GM12874 (cell line): ENCODE results near the gene LEF1.
A peak's percentile ranks its signal among the peaks of the same experiment; 100 is the strongest.

Source experiments
- TF ChIP-seq, protein P1 (sequence below): IDR thresholded peaks from 2 replicates; pipeline ENCODE4 v1.5.1; 2011; ENCODE audit warnings: low read depth, mild to moderate bottlenecking, control low read depth, low read length, moderate library complexity; ENCODE audit not compliant: insufficient read depth

Gene LEF1

DNA sequence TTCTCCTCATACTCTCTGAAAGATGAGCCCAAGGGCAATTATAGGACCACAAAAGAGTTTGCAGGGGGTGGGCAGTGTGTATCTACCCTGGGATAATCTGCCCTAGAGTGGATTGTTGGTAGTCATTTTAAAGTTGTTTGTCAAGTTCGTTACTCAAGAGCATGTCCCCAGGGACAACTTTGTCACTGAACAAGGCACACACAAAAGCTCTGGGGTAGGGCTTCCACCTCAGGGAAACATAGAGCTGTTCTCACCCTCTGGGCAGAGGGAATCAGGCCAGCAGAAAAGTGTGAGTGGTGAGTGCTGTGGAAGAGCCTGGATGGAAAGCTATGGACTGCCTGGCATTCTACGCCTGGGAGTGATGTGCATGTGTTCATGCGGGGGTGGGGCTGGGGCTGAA lies 23.3 kb upstream of the LEF1 start:
- TF ChIP-seq, protein P1, sequence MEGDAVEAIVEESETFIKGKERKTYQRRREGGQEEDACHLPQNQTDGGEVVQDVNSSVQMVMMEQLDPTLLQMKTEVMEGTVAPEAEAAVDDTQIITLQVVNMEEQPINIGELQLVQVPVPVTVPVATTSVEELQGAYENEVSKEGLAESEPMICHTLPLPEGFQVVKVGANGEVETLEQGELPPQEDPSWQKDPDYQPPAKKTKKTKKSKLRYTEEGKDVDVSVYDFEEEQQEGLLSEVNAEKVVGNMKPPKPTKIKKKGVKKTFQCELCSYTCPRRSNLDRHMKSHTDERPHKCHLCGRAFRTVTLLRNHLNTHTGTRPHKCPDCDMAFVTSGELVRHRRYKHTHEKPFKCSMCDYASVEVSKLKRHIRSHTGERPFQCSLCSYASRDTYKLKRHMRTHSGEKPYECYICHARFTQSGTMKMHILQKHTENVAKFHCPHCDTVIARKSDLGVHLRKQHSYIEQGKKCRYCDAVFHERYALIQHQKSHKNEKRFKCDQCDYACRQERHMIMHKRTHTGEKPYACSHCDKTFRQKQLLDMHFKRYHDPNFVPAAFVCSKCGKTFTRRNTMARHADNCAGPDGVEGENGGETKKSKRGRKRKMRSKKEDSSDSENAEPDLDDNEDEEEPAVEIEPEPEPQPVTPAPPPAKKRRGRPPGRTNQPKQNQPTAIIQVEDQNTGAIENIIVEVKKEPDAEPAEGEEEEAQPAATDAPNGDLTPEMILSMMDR: no peak

DNA sequence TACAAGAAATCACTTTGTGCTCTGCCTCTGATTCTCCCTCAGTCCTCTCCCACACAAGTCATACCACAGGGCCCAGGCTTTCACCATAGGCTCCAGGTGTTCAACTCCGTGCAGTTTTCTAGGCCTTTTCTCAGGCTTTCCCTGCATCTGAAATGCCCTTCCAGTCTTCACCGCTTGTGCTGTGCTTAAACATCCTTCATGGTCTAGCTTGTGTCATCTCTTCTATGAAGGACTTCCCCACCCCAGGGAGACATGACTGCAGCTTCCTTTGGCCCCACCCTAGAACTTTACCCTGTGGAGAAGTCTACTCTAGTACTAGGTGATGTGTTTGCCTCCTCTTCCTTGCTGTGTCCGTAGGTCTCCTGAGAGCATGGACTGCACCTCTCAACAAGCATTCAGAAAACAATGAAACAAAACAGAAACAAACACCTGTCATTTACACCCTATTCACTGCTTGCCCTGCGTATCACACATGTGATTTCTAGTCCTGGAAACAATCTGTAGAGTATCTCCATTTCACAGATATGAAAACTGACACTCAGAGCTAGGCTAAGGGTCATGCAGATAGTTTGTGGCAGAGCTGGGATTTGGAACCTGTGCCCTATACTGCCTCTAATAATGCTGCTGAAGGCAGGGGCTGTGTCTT lies 22.7 kb upstream of the LEF1 start:
- TF ChIP-seq, protein P1: no peak

DNA sequence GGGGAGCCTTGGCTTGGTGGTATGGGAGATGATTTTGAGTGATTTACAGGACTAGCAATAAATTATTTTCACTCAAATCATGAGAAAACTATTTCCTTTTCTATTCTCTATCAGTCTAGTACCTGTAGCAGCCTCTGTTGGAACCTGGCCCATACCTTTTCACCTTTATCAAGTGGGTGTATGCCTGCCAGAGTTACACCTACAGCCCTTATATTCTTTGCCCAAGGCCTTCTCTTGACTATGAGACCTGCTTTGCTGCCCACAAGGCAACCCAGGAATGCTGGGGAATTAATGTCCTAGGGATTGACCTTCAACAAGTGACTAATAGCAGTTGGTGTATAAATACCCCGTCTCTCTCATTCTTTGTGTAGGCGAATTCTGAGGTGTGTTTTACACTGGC lies 20.0 kb upstream of the LEF1 start:
- TF ChIP-seq, protein P1: no peak

DNA sequence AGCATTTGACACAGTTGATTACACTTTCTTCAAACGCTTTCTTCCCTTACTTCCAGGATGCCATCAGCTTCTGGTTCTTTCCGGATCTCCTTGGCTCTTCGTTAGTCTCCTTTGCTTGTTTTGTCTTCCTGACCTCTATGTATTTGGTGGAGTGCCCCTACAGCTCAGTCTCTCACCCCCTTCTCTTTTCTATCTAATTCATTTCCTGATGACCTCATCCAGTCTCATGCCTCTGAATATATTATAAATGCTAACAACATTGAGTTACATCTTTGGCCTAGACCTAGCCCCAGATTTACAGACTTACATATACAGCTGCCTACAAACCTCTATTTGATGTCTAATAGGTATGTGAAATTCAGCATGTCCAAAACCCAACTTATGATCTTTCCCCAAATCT lies 16.5 kb upstream of the LEF1 start:
- TF ChIP-seq, protein P1: no peak

DNA sequence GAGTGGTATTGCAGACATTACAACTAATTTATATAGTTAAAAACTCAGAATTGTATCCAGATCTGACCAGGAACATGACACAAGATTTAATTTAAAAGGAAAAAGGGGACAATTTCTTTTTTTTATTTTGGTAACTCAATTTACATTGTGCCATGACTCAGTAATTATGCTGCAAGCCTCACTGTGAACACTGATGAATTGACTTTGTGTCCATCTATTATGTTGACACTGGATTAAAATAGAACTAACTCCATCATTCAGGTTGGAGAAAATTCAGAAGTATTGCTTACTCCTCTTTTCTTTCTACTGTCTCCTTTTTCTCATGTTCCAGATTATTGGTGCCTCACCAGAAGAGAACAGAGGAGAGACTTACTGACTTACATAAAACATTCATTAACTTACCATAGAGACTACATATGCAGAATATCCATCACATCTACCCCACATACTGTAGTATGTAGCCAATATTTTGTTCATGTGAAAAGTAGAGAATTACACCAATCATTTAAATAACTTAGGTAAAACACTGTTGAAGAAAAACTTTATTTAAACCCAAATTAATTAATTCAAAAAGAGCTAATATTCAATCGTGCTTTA lies 15.8 kb upstream of the LEF1 start:
- TF ChIP-seq, protein P1: no peak

DNA sequence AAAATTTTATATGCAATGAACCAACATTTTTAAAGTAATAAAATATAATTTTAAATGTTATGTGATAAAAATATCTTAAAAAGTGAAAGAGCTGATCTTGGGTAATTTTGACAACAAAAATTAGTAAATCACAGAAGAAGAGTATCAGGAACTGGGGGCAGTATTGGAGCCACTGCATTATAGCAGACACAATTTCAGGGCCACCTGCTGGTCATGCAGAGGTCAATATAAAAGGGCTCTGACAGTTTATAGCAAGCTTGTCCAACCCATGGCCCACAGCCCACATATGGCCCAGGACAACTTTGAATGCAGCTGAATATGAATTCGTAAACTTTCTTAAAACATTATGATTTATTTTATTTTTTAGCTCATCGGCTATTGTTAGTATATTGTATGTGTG lies 13.0 kb upstream of the LEF1 start:
- TF ChIP-seq, protein P1: peak; percentile 18; the same call in 1 of the 2 replicates

DNA sequence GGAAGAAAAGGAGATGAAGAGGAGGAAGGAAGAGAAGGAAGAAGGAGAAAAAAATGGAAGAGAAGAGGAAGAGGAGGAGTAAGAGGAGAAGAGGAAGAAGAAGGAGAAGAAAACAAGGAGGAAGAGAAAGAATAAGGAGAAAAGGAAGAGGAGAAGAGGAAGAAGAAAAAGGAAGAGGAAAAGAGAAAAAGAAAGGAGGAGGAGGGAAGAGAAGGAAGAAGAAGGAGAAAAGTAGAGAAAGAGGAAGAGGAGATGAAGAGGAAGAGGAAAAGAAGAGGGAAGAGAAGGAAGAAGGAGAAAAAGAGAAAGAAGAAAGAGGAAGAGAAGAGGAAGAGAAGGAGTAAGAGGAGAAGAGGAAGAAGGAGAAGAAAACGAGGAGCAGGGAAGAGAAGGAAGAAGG lies 11.8 kb upstream of the LEF1 start:
- TF ChIP-seq, protein P1: no peak

DNA sequence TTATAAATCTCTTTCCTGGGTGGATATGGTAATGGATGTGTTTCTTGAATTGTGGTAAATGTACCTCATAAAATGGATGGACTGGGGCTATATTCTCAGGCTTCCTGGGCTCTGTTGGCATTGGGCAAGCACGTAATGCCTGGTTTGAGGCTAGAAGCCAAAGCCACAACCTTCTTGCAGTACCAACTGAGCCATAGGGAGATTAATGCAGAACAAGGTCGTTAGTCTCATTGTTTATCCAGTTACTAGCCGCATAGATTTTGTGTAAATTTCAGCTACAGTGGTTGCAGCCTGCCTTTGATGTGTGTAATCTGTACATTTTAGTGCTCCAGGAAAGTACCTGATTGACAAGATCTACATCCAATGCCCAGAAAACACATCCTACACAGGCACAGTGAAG lies 7.2 kb upstream of the LEF1 start:
- TF ChIP-seq, protein P1: no peak
